GM21786 (cell line): ENCODE data around the gene TPD52L1.
"Not testable (repeated sequence)": the region's sequence is repeated elsewhere in the genome, so short reads cannot be mapped to it uniquely, and the experiment has no call there.

Experiments
- ATAC-seq: cut with Tn5 transposase; IDR thresholded peaks from one replicate; pipeline ENCODE4 v1.9.1; 2021; ENCODE audit not compliant: unreplicated experiment

TPD52L1 gene

DNA sequence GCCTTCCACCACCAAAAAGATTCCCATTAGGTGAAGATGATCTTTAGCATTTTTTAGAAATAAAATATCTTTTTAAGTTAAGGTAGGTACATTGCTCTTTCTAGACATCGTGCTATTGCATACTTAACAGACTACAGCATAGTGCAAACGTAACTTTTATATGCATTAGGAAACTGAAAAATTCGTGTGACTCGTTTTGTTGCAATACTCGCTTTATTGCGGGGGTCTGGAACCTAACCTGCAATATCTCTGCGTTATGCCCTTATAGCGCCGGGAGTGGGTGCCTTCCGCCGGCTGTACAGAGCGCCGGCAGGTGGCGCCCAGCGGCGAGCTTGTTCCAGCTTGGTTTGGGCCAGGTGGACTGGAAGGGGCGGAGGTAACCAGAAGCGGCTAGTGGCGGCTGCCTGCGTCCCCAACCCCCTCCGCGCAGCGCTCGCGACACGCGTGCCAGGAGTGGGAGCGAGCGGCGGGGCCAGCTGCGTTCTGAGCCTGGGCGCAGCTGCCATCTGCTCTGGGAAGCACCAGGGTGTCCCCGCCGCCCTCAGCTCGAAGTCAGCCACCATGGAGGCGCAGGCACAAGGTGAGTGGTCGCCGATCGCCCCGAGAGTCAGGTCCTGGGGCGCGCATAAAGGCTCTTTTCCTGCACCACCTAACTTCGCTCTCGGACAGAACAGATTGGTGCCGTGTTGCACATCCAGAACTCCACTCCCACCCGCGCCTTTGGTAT lies at the start of gene TPD52L1:
TSS of gene TPD52L1 (plus strand) at position 383 of the 727 bp plus-strand sequence. CDS start at position 562, 179 bp downstream.
- ATAC-seq, result peak; percentile 99

- ATAC-seq, result no peak
Observed at GRCh38 chr6:125104425-125104824, 49.1 kb upstream of the TPD52L1 start.

DNA sequence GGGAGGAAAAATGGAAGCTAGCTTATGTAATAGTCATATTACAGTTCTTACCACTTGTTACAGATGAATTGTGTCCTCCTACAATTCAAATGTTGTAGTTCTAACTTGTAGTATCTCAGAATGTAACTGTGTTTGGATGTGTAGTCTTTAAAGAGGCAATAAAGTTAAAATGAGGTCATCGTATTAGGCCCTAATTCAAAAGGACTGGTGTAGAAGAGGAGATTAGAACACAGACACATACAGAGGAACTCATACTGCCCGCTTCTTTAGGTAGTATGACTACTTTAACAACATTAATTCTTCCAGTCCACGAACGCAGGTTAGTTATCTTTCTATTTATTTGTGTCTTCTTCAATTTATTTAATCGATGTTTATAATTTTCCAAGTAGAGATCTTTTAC lies 46.5 kb upstream of the TPD52L1 start:
- no peak for ATAC-seq

DNA sequence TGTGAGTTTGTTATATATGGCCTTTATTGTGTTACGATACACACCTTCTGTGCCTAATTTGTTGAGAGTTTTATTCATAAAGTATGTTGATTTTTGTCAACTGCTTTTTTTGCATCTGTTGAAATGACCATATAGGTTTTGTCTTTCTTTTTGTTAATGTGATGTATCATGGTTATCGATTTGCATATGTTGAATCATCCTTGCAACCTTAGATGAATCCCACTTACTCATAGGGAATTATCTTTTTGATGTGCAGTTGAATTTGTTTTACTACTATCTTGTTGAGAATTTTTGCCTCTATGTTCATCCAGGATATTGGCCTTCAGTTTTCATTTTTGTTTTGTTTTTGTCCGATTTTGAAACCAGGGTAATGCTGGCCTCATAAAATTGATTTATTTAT lies 45.7 kb upstream of the TPD52L1 start:
- ATAC-seq, result no peak

DNA sequence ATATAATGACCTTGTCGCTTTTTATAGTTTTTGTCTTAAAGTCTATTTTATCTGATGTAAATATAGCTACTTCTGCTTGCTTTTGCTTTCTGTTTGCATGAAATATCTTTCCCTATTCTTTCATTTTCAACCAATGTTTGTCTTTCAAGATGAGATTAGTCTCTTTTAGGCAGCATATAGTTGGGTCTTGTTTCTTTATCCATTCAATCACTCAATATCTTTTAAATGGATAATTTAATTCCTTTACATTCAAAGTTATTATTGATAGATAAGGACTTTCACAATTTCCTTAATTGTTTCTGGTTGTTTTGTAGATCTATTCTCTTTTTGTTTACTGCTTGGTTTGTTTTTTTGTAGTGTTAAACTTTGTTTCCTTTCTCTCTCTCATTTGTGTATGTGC lies 43.5 kb upstream of the TPD52L1 start:
- ATAC-seq, result no peak

GRCh38 chr6:125111219-125111983 lies 42.2 kb upstream of the TPD52L1 start:
- ATAC-seq, result no peak

- no peak for ATAC-seq
Observed at GRCh38 chr6:125112934-125113333, 40.6 kb upstream of the TPD52L1 start.

- peak; percentile 45 for ATAC-seq
Observed at GRCh38 chr6:125114248-125114858, 39.2 kb upstream of the TPD52L1 start.

DNA sequence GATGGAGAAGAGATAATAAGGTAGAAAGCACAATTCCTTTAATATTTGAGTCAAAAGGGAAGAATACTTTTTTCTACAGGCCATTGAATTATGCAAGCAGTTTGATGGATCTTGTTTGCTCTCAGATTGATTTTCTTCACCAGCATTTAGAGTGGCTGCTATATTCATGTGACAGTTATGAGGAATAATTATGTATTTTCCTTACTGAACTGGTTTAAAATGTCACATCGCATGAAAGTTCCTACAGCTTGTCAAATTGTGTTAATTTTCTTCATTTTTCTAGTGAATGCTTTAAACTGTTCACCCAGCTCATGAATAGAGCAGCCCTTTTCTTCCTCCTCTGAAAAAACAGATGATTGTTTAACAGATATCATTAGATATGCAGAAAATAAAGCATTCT lies 37.4 kb upstream of the TPD52L1 start:
- ATAC-seq, result no peak

- ATAC-seq, result no peak
Observed at GRCh38 chr6:125116710-125117109, 36.9 kb upstream of the TPD52L1 start.

GRCh38 chr6:125117818-125118217 lies 35.8 kb upstream of the TPD52L1 start:
- ATAC-seq, result no peak

DNA sequence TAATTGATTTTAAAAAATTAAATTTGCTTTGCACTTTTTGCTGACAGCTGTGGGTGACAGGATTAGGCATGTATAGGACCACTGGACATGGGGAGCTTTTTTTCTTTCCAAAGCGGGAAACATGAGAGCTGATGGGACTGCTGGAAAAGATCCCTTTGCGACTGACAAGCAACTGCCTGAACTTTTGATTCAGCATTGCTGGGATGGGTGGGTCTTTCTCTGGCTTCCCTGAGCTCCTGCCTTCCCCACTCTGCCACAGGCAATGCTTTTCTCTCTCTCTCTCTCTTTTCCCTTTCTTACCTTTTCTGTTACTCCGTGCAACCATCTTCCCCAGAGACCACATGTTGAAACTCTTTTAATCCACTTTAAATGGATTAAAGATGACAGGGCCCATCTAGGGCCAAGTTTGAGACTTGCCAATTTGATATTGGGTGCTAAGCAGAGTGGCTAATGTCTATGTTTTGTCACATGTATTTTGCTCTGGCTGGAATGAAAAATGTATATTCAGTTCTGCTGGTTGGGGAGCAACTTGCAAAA lies 33.5 kb upstream of the TPD52L1 start:
- no peak for ATAC-seq

DNA sequence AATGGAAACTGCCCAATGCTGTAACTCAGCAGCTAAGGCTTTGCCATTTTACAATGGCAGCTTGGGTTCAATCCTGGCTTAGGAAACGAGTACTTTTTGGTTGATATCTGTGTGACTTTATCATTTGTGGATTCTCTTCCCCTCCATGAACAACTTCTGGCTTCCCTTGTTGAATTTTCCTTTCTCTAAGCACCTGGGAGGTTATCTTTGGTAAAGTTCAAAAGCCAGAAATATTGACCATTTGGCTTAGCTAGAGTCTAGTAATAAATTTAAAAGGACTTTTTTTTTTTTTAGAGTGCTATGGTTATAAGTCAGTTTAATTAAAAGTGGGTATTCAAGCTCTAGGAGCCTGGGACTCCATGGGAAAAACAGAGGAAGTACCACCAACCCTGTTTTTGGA lies 31.7 kb upstream of the TPD52L1 start:
- ATAC-seq, result no peak

GRCh38 chr6:125123051-125123450 lies 30.5 kb upstream of the TPD52L1 start:
- no peak for ATAC-seq

DNA sequence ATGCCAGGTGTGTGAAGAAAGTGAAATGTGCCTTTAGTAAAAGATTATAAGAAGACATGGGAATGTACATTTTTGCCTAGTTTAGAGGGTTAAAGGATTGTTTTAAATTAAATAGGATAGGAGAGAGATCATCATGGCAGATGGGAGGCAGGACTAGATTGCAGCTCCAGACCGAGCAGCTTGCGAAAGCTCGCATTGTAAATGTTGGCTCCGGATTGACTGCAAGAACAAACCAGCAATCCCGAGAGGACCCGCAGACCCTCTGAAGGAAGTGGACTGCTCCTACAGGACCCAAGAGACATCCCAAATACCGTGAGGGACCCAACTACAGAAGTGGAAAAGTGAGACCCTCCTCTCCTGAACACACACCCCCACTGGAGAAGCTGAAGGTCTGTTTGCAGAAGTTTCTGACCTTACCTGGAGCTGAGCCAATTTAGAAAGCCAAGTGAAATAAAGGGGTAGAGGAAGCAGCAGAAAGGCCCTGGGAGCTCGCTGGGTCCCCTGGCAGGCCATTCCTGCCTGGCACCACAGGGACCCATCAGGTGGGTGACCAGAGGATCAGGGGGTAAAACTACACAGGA lies 30.0 kb upstream of the TPD52L1 start:
- no peak for ATAC-seq

DNA sequence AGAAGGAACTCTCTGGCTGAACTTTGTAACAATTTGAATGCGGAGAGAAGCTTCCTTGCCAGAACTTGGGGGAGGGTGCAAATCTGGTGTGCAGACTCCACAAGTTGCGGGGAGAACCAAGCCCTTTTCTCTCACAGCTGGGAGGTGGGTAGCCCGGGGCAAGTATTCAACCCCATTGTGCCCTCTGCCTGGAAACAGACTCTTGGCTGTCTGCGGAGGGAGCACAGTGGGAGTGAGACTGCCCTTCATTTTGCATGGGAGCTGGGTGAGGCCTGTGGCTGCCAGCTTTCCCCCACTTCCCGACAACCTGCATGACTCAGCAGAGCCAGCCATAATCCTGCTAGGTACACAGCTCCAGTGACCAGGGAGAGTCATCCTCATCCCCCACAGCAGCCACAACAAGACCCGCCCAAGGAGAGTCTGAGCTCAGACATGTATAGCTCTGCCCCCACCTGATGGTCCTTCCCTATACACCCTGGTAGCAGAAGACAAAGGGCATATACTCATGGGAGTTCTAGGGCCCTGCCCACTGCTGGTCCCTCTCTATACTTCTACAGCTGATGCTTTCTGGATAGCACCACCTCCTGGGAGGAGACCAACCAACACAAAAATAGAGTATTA lies 29.4 kb upstream of the TPD52L1 start:
- no peak for ATAC-seq

DNA sequence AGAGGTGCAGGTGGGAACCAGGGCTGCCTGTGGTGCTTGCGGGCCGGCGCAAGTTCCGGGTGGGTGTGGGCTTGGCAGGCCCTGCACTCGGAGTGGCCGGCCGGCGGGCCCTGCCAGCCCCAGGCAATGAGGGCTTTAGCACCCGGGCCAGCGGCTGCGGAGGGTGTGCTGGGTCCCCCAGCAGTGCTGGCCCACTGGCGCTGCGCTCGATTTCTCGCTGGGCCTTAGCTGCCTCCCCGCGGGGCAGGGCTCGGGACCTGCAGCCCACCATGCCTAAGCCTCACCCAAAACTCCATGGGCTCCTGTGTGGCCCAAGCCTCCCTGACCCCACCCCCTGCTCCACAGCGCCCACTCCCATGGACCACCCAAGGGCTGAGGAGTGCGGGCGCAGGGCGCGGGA lies 27.7 kb upstream of the TPD52L1 start:
- not testable (repeated sequence) for ATAC-seq

- no peak for ATAC-seq
Observed at GRCh38 chr6:125129354-125129753, 24.2 kb upstream of the TPD52L1 start.

DNA sequence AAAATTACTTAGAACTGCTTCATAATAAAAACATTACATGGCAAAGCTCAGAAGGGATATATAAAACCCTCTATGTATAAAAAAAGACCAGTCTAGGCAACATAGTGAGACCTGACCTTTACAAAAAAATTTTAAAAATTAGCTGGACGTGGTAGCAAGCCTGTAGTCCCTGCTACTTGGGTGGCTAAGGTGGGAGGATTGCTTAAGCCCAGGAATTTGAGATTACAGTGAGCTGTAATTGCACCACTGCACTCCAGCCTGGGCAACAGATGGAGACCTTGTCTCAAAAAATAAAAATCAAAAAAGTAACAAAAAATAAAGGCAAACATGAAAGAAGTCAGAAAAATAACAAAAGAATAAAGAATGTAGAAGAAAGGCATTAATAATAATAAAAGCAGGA lies 21.5 kb upstream of the TPD52L1 start:
- no peak for ATAC-seq

GRCh38 chr6:125136378-125136777 lies 17.2 kb upstream of the TPD52L1 start:
- no peak for ATAC-seq

DNA sequence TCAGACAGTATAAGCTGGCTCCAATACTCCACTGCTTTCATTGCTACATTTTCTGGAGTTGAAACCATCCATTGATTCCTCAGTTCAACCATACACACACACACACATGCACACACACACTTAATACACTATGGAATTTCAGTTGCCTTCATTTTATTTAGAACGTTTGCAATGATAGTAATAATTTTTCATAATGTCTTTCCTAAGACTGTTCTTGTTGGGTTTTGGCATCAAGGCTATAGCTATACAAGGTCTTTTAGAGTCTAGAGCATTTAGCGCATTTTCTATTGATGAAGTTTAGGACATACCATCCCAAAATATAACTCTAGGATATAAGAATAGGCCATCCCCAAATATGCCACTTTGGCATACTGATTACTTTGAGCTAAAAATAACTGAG lies 15.5 kb upstream of the TPD52L1 start:
- ATAC-seq, result no peak
